PC-3 (cell line): ENCODE measurements around the gene SOX4.

Experiments
- EZH2 ChIP-seq: fragments of 300-600 bp; sonication (generic); IDR thresholded peaks from one replicate; pipeline ENCODE4 v1.6.1; 2017; ENCODE audit warnings: antibody characterized with exemption, mild to moderate bottlenecking, low read length; ENCODE audit not compliant: unreplicated experiment
- EZH2phosphoT487 ChIP-seq: fragments of 300-600 bp; sonication (generic); IDR thresholded peaks from 2 replicates; pipeline ENCODE4 v1.6.1; 2018; ENCODE audit warnings: mild to moderate bottlenecking, antibody characterized with exemption, low read length, borderline replicate concordance
- TF ChIP-seq, protein P1 (sequence below): fragments of 300-600 bp; sonication (generic); conservative IDR thresholded peaks from 2 replicates; pipeline ENCODE4 v1.5.1; 2017; ENCODE audit warnings: antibody characterized with exemption, low read depth, mild to moderate bottlenecking, low read length

- TF ChIP-seq, protein P1, sequence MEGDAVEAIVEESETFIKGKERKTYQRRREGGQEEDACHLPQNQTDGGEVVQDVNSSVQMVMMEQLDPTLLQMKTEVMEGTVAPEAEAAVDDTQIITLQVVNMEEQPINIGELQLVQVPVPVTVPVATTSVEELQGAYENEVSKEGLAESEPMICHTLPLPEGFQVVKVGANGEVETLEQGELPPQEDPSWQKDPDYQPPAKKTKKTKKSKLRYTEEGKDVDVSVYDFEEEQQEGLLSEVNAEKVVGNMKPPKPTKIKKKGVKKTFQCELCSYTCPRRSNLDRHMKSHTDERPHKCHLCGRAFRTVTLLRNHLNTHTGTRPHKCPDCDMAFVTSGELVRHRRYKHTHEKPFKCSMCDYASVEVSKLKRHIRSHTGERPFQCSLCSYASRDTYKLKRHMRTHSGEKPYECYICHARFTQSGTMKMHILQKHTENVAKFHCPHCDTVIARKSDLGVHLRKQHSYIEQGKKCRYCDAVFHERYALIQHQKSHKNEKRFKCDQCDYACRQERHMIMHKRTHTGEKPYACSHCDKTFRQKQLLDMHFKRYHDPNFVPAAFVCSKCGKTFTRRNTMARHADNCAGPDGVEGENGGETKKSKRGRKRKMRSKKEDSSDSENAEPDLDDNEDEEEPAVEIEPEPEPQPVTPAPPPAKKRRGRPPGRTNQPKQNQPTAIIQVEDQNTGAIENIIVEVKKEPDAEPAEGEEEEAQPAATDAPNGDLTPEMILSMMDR = no peak
- TF ChIP-seq EZH2 (no peak), EZH2phosphoT487 (no peak)
These were observed 7.3 kb upstream of the SOX4 start for GRCh38 chr6:21586300-21586699.
